Suprapubic skin (tissue), 3 donors: Measurements from ENCODE around the gene SPPL3.

Source experiments
- CTCF ChIP-seq, 2 donors: fragments of 200-600 bp in 1 of 2; fragments of 450-650 bp in 1 of 2; sonication (generic) in 1 of 2; IDR thresholded peaks; one replicate each; pipeline ENCODE4 v1.5.1; 2016 to 2019; ENCODE audit warnings: antibody characterized with exemption in 2 of 2, mild to moderate bottlenecking in 1 of 2, moderate library complexity in 1 of 2
- POLR2A ChIP-seq, 2 donors: fragments of 450-650 bp; IDR thresholded peaks; one replicate each; pipeline ENCODE4 v1.6.1; 2017; ENCODE audit warnings: antibody characterized with exemption in 2 of 2, mild to moderate bottlenecking in 2 of 2, moderate library complexity in 2 of 2

- no peak for TF ChIP-seq CTCF (IDR thresholded peaks at IDR 0.05)
- TF ChIP-seq POLR2A (IDR thresholded peaks at IDR 0.05), result no peak
Measured at GRCh38 chr12:120905856-120906384, 1.8 kb upstream of the SPPL3 start.
